HepG2 (cell line): ENCODE results near the gene MXRA7. TPM values are rescaled to one million over a fixed set of nuclear protein-coding genes. Genes with fewer than 3 reads are reported as not detected.

ENCODE experiments used
- AHDC1 ChIP-seq: sonication (generic); formaldehyde crosslinking; IDR thresholded peaks from 2 replicates; pipeline ENCODE4 v1.5.1; 2020; ENCODE audit warnings: mild to moderate bottlenecking, missing genetic modification reagents, borderline replicate concordance
- AKNA ChIP-seq: sonication (generic); formaldehyde crosslinking; IDR thresholded peaks from 2 replicates; pipeline ENCODE4 v1.4.0; 2020; ENCODE audit warnings: missing genetic modification reagents, borderline replicate concordance
- BRF2 ChIP-seq: sonication (generic); formaldehyde crosslinking; IDR thresholded peaks from 2 replicates; pipeline ENCODE4 v1.8.1; 2022; ENCODE audit warnings: mild to moderate bottlenecking, missing genetic modification reagents
- DMAP1 ChIP-seq: IDR thresholded peaks from 2 replicates; pipeline ENCODE4 v1.6.1; 2016
- EED ChIP-seq: sonication (generic); formaldehyde crosslinking; IDR thresholded peaks from 2 replicates; pipeline ENCODE4 v1.5.0; 2020; ENCODE audit warnings: mild to moderate bottlenecking, missing genetic modification reagents
- FOXM1 ChIP-seq: sonication (generic); formaldehyde crosslinking; IDR thresholded peaks from 2 replicates; pipeline ENCODE4 v1.5.0; 2020; ENCODE audit warnings: missing genetic modification reagents
- JUND ChIP-seq: sonication (generic); formaldehyde crosslinking; IDR thresholded peaks from 2 replicates; pipeline ENCODE4 v1.8.0; 2022; ENCODE audit warnings: mild to moderate bottlenecking, missing genetic modification reagents
- POLR2AphosphoS5 ChIP-seq: IDR thresholded peaks from 2 replicates; pipeline ENCODE4 v1.6.1; 2012; ENCODE audit warnings: low read depth, low read length
- SMAD9 ChIP-seq: sonication (generic); formaldehyde crosslinking; IDR thresholded peaks from 2 replicates; pipeline ENCODE4 v1.5.1; 2020; ENCODE audit warnings: mild to moderate bottlenecking, missing genetic modification reagents
- SRF ChIP-seq: IDR thresholded peaks from 2 replicates; pipeline ENCODE4 v1.6.1; 2011; ENCODE audit warnings: mild to moderate bottlenecking, low read depth, low read length, moderate library complexity
- ZBTB7A ChIP-seq: sonication (generic); formaldehyde crosslinking; IDR thresholded peaks from 2 replicates; pipeline ENCODE4 v1.8.0; 2022; ENCODE audit warnings: mild to moderate bottlenecking, missing genetic modification reagents
- ZNF430 ChIP-seq: sonication (generic); formaldehyde crosslinking; IDR thresholded peaks from 2 replicates; pipeline ENCODE4 v1.9.0; 2021; ENCODE audit warnings: mild to moderate bottlenecking, missing genetic modification reagents
- ZNF629 ChIP-seq: sonication (generic); formaldehyde crosslinking; conservative IDR thresholded peaks from 2 replicates; pipeline ENCODE4 v1.5.0; 2020; ENCODE audit warnings: missing genetic modification reagents
- ZUFSP ChIP-seq: sonication (generic); formaldehyde crosslinking; IDR thresholded peaks from 2 replicates; pipeline ENCODE4 v1.9.0; 2021; ENCODE audit warnings: missing genetic modification reagents, mild to moderate bottlenecking, borderline replicate concordance
- polyA plus RNA-seq, 8 experiments: library from polyadenylated mRNA; depleted of rRNA in 3 of 8; stranded (reverse) in 7 of 8; unstranded in 1 of 8; fragments of >200 nt; fragmentation: Illumina TruSeq in 4 of 8; extraction: Trizol in 4 of 8; gene quantifications; 2 replicates each; pipeline versions ENCODE4 v1.2.1 to v1.2.3, GENCODE V29; 2011 to 2016; ENCODE audit warnings: low read depth in 4 of 8, missing spikeins in 1 of 8, mixed read lengths in 1 of 8; ENCODE audit not compliant: insufficient read depth in 1 of 8
- total RNA-seq, 5 experiments: library from RNA; depleted of rRNA; stranded (reverse); fragments of >200 nt; fragmentation: Illumina TruSeq; extraction: Trizol; gene quantifications; 2 replicates each; pipeline ENCODE4 v1.2.3, GENCODE V29; 2016; ENCODE audit warnings: low read depth in 1 of 5
- TF ChIP-seq, protein P1 (sequence below): sonication (generic); formaldehyde crosslinking; IDR thresholded peaks from 2 replicates; pipeline ENCODE4 v1.4.0; 2020; ENCODE audit warnings: mild to moderate bottlenecking, missing genetic modification reagents

The MXRA7 gene
- total and polyA plus RNA-seq, 2 of the 13 experiments (the other 11 are each of a cell fraction or from before 2014, with no cell fraction given): 44.8 to 112 TPM

- TF ChIP-seq AHDC1 (CRISPR knock-in tag) (no peak), JUND (CRISPR knock-in tag) (no peak), AKNA (CRISPR knock-in tag) (no peak), EED (CRISPR knock-in tag) (0 out of 2 replicates have a peak, but pooled peaks have one; percentile 24), ZUFSP (CRISPR knock-in tag) (no peak), ZNF629 (CRISPR knock-in tag) (no peak), SMAD9 (CRISPR knock-in tag) (no peak), SRF (peak; percentile 87), FOXM1 (no peak), POLR2AphosphoS5 (no peak), ZBTB7A (CRISPR knock-in tag) (0 out of 2 replicates have a peak, but pooled peaks have one; percentile 16), DMAP1 (CRISPR knock-in tag) (no peak), ZNF430 (CRISPR knock-in tag) (no peak), BRF2 (CRISPR knock-in tag) (no peak)
- TF ChIP-seq, protein P1, sequence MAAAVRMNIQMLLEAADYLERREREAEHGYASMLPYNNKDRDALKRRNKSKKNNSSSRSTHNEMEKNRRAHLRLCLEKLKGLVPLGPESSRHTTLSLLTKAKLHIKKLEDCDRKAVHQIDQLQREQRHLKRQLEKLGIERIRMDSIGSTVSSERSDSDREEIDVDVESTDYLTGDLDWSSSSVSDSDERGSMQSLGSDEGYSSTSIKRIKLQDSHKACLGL (CRISPR knock-in tag): peak; percentile 14; the same call in 1 of the 2 replicates
Observed at GRCh38 chr17:76709077-76709950, 1.5 kb downstream of the MXRA7 start (continued).
